ENCODE results near the gene STK32C.

STK32C gene

GRCh38 chr10:132206806-132207535 lies 100.8 kb downstream of the STK32C start:
- no peak for DNase-seq

DNA sequence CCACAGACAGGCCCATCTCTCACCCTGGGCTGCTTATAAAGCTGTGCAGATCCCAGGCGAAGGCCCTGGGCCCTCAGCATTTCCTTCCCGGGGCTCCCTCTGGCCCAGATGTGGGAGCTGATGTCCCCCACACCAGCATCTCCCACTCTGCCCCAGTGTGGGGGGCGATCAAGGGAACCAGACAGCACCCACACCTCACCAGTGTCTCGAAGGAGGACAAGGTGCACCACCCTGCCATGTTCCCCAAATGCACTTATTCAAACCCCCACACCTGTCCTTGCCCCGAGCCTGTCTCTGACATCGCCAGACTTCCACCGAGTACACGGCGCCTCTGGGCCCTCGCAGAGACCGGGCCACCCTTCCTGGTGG lies 101.4 kb downstream of the STK32C start:
- no peak for DNase-seq

DNA sequence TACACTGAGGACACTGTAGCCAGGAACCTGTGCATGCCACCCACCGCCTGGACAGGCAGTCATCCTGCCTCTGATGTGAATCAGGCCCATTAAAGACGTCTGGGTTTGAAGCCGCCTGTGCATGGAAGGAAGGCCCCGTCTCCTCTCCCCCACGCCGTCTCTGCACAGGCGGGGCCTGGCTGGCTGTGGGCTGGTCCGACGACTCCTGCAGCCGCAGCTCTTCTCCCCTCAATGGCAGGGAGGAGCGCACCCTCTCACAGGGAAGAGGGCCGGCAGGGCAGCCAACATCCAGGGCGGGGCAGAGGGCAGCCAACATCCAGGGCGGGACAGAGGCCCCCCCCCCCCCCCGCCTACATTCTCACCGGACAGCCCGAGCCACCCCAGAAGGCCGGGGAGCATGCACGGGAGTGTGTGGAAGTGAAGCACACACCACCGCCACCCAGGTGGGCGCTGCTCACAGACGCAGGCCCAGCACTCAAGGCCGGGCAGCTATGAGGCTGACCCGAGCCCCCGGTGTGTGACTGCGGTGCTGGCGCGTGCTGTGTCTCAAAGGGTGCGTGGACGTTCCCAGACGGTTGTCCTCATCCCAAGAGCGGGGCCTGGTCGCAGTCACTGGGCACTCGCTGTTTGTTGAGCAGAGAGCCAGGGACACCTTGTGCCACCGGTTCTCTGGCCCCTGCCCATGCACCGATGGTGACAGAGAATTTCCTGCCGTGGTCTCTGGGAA lies 101.9 kb downstream of the STK32C start:
- no peak for DNase-seq

DNA sequence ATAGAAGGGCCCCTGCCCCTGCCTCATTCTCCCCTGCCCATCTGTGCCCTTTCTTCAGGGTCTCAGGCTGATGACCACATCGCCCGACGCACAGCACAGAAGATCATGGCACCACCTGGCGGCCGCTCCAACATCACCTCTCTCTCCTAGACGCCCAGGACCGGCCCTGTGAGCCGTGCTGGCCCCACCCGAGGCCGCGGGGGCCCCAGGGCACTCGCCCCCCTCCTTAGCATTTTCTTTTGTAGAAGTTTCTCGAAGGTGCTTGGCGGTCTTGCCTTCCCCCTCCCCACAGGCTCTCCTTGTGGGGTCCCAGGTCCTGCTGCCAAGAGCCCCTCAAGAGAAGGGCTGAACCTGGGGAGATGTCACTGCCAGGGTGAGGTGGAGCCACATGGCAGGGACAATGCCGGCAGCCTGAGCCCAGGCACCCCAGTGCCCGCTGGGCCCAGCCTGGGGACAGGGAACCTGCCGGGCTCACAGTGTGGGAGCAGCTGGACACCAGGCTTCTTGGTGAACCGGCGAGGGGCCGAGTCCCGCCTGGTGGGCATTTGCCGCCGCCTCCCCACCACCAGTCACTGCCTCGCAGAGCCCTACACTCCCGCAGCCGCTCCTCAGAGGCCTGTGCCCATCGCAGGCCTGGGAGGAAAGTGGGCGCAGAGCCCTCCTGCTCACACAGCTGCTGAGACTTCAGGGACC lies 102.8 kb downstream of the STK32C start:
- DNase-seq = no peak

- DNase-seq = no peak
These were observed 103.5 kb downstream of the STK32C start for GRCh38 chr10:132204078-132204780.

DNA sequence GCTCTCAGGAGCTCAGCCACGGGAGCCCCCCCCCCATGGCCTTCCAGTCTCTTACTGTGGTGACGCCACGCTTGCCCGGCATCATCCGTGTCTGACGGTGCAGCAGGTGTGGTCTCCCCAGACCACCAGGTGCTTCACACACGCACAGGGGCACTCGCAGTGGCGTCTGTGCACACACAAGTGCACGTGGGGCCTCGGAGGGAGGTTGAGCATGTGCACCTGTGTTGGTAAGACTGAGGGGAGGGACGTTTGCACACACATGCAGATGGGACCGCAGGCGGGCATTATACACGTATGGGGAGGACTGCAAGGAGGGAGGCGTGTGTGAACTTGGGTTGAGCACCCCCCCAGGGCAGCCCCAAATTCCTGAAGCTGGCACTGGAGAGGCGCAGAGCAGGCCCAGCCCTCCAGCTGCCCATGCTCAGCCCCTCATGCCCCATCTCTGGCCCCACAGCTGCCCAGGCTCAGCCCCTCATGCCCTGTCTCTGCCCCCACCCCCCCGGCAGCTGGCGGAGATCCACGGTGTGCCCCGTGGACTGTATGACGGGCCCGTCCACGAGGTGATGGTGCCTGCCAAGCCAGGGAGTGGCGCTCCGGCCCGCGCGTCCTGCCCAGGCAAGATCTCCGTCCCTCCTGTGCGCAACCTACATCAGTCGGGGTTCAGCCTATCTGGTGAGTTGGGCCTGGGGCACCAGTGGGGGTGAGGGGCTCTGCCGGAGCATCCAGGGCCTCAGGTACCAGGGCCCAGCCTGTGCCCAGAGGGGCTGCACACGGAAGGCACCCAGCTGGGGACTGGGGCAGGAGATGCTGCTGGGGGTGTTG lies 104.3 kb downstream of the STK32C start:
- DNase-seq = no peak

DNA sequence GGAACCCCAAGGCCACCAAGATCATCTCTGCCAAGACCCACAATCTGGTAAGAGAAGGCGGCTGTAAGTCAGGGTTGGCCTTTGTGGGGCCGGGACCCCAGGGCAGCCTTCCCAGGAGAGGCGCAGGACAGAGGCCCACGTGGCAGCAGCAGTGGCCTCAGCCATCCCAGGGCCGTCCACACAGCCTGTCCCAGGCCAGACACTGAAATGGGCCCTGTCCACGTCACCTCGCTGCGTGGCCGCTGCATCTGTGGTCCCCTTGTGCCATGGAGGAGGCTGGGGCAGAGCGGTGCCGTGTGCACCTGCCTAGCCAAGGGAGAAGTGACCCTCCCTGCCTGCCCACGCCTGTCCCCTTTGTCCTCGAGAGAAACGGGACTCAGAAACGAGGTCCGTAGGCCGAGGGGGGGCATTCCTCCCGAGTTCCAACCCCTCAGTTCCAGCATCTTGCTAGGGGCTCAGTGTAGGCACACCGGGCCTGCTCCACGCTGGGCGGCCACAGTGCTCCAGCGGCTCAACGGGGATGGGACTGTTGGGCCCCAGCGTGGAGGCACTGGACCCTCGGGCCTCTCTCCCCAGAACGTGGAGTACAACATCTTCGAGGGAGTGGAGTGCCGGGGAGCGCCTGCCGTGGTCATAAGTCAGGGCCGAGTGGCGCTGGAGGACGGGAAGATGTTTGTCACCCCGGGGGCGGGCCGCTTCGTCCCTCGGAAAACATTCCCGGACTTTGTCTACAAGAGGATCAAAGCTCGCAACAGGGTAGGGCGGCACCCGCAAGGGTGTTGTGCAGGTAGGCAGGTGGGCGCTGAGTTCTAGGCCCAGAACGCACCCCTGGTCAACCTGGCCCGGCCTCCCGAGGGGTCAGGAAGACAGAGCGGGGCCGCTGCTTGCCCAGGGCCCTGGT lies 105.4 kb downstream of the STK32C start:
- no peak for DNase-seq

GRCh38 chr10:132201111-132201969 lies 106.4 kb downstream of the STK32C start:
- DNase-seq = no peak

GRCh38 chr10:132200344-132201110 lies 107.2 kb downstream of the STK32C start:
- DNase-seq = no peak

- DNase-seq = no peak
These were observed 107.9 kb downstream of the STK32C start for GRCh38 chr10:132199854-132200311.

- no peak for DNase-seq
These were observed 108.4 kb downstream of the STK32C start for GRCh38 chr10:132199268-132199853.

- DNase-seq = no peak
These were observed 109.2 kb downstream of the STK32C start for GRCh38 chr10:132198381-132199181.

DNA sequence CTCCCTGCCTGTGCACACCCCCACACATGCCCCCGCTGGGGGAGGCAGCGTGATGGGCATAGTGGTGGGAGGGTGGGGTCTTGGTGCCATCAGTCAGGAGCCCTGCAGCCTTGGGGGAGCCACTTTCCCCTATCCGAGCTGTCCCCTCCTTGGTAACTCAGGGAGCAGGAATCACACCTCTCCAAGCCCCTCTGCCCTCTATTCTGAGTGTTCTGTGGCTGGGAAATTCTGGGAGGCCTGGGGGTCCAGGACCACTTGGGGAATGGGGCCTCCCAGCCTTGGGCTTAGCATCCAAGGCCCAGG lies 109.7 kb downstream of the STK32C start:
- DNase-seq = no peak

DNA sequence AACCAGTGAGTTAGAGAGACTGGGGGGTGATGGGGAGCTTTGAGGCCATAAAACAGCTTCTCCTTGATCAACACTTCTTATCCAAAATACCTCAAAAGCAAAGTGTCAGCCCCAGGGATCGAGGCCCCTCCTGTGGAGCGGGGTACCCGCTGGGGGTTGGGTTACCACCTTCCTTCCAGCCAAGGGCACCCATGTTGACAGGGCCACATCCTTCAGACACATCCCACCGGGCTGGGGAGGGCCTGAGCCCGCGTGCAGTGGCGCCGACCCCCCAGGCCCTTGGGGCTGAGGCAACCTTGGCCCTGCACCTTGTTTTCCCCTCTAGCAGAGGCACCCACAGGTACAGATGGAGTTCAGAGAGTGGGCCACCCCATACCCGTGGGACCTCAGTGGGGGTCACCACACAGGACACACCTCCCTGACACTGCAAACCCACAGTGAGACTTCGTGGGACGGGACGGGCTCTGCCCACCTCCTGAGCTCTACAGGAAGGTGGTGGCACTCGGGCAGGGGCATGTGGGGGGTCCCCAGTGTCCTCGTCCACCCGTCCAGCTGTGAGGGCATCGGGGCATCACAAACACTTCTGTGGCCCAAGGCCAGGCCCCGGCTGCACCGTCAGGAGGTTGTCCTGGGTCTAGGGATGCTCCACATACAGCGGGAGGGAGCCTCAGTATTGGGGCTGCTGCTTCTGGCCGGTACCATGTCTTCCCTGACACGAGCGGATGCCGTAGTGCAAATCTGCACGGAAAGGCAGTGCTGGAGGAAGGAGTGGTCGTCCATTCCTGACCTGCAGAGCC lies 110.3 kb downstream of the STK32C start:
- DNase-seq = no peak

DNA sequence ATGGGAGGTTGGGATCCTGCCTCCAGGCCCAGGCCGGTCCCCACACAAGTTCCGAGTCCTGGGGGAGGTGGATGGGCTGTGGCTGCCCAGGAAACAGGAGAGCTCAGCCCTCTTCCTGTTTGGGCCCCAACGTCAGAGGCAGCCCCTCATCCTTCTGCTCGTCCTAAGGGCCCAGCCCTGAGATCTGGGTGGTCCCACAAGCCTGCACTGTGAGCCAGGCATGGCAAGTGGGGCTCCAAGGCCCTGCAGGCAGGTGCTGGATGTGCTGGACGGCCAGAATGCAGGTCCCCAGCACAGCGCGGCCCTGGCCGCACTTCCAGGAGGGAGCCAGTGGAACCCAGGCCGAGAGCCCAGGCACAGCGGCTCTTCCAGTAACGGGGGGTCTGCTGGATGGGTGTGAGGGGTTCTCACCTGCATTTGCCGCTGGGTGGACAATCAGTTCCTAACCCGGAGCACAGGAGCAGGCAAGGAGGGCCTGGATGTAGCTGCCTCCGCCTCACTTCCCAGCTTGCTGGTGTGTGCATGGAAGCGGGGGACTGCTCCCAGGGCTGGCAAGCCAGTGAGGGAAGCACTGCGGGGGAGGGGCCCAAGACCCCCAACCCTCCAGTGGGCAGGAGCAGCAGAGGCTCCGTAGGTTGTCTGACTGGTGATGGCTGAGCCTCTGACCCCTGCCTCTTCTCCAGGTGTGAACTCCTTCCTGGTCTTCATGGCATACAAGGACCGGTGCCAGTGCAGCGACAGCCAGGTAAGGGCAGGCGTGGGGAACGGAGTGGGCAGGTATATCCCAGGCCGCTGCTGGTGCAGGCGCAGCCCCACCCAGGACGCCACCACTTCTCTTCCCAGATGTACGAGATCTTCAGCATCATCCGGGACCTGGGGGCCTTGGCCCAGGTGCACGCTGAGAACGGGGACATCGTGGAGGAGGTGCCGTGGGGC lies 111.3 kb downstream of the STK32C start:
- DNase-seq = no peak
